Activated CD8-positive, alpha-beta memory T cell treated with anti-CD3 and anti-CD28 coated beads, Interleukin-2, amount 50 U/mL, for 1 hour (primary cell): ENCODE data around the gene NQO2.

Source experiments
- DNase-seq: peaks from one replicate; pipeline ENCODE4 v3.0.0-alpha.2; 2020; ENCODE audit errors: extremely low read depth

The NQO2 gene

GRCh38 chr6:2999618-3000557 is at the start of gene NQO2:
NQO2 (plus strand) TSS chr6:2999894; CDS start chr6:3006553, 6,659 bp downstream.
- peak; percentile 65 for DNase-seq

GRCh38 chr6:2950713-2951112 is 49.0 kb upstream of the NQO2 start:
- DNase-seq: no peak

- DNase-seq: no peak
Observed at GRCh38 chr6:2951728-2952127, 48.0 kb upstream of the NQO2 start.

GRCh38 chr6:2952557-2953095 is 47.1 kb upstream of the NQO2 start:
- DNase-seq: no peak

GRCh38 chr6:2953098-2953497 is 46.6 kb upstream of the NQO2 start:
- no peak for DNase-seq

- no peak for DNase-seq
Observed at GRCh38 chr6:2956930-2957685, 42.6 kb upstream of the NQO2 start.

GRCh38 chr6:2957696-2958330 is 41.9 kb upstream of the NQO2 start:
- DNase-seq: no peak

- DNase-seq: no peak
Observed at GRCh38 chr6:2958331-2958711, 41.4 kb upstream of the NQO2 start.

- DNase-seq: no peak
Observed at GRCh38 chr6:2958776-2959175, 40.9 kb upstream of the NQO2 start.

GRCh38 chr6:2959909-2960719 is 39.6 kb upstream of the NQO2 start:
- DNase-seq: no peak

- DNase-seq: no peak
Observed at GRCh38 chr6:2960935-2961334, 38.8 kb upstream of the NQO2 start.

- no peak for DNase-seq
Observed at GRCh38 chr6:2961506-2961905, 38.2 kb upstream of the NQO2 start.

- no peak for DNase-seq
Observed at GRCh38 chr6:2962004-2962403, 37.7 kb upstream of the NQO2 start.

GRCh38 chr6:2962636-2963035 is 37.1 kb upstream of the NQO2 start:
- no peak for DNase-seq

- no peak for DNase-seq
Observed at GRCh38 chr6:2963756-2964155, 35.9 kb upstream of the NQO2 start.

GRCh38 chr6:2964793-2965505 is 34.7 kb upstream of the NQO2 start:
- no peak for DNase-seq

- DNase-seq: no peak
Observed at GRCh38 chr6:2966347-2966746, 33.3 kb upstream of the NQO2 start.

GRCh38 chr6:2967936-2968335 is 31.8 kb upstream of the NQO2 start:
- no peak for DNase-seq

GRCh38 chr6:2968600-2969135 is 31.0 kb upstream of the NQO2 start:
- DNase-seq: no peak

- no peak for DNase-seq
Observed at GRCh38 chr6:2969549-2969948, 30.1 kb upstream of the NQO2 start.
